Activated CD4-positive, alpha-beta T cell treated with anti-CD3 and anti-CD28 coated beads for 48 hours (primary cell): ENCODE measurements around the gene PACSIN1.

Experiments used
- DNase-seq: peaks from one replicate; pipeline ENCODE4 v3.0.0-alpha.2; 2020

PACSIN1 gene

GRCh38 chr6:34465531-34466241, at the start of gene PACSIN1:
Gene PACSIN1, plus strand, starts transcription at chr6:34466076. Its CDS starts 60,230 bp downstream, at chr6:34526306.
- peak; percentile 32 for DNase-seq

- no peak for DNase-seq
These were observed 49.0 kb upstream of the PACSIN1 start for GRCh38 chr6:34416877-34417371.

- no peak for DNase-seq
These were observed 47.5 kb upstream of the PACSIN1 start for GRCh38 chr6:34418367-34418766.

- no peak for DNase-seq
These were observed 42.6 kb upstream of the PACSIN1 start for GRCh38 chr6:34423254-34423653.

GRCh38 chr6:34424200-34425131, 41.4 kb upstream of the PACSIN1 start:
- no peak for DNase-seq

GRCh38 chr6:34425132-34425497, 40.8 kb upstream of the PACSIN1 start:
- peak; percentile 21 for DNase-seq

GRCh38 chr6:34425498-34426410, 40.1 kb upstream of the PACSIN1 start, which contains the start of gene RPS10:
Gene RPS10, minus strand, starts transcription at chr6:34426069. Its CDS starts 848 bp downstream, at chr6:34425221.
- DNase-seq = peak; percentile 94

GRCh38 chr6:34435916-34436315, 30.0 kb upstream of the PACSIN1 start:
- no peak for DNase-seq

- no peak for DNase-seq
These were observed 28.9 kb upstream of the PACSIN1 start for GRCh38 chr6:34436803-34437643.

GRCh38 chr6:34437644-34437970, 28.3 kb upstream of the PACSIN1 start:
- no peak for DNase-seq

- DNase-seq = no peak
These were observed 27.2 kb upstream of the PACSIN1 start for GRCh38 chr6:34438705-34439104.

- no peak for DNase-seq
These were observed 26.4 kb upstream of the PACSIN1 start for GRCh38 chr6:34439442-34439841.

- no peak for DNase-seq
These were observed 24.4 kb upstream of the PACSIN1 start for GRCh38 chr6:34441526-34441925.

GRCh38 chr6:34445313-34445860, 20.5 kb upstream of the PACSIN1 start:
- DNase-seq = no peak

GRCh38 chr6:34447386-34447785, 18.5 kb upstream of the PACSIN1 start:
- DNase-seq = no peak

- no peak for DNase-seq
These were observed 18.0 kb upstream of the PACSIN1 start for GRCh38 chr6:34447910-34448309.

- no peak for DNase-seq
These were observed 14.7 kb upstream of the PACSIN1 start for GRCh38 chr6:34451192-34451591.

- no peak for DNase-seq
These were observed 10.0 kb upstream of the PACSIN1 start for GRCh38 chr6:34455831-34456230.

GRCh38 chr6:34457382-34457741, 8.5 kb upstream of the PACSIN1 start:
- DNase-seq = no peak

- no peak for DNase-seq
These were observed 7.8 kb upstream of the PACSIN1 start for GRCh38 chr6:34457742-34458735.
